Gastrocnemius medialis (tissue), 4 donors: Measurements from ENCODE around the gene PRR36.

Experiments used
- CTCF ChIP-seq, 5 experiments: fragments of 450-650 bp in 3 of 5; fragments of 200-600 bp in 2 of 5; sonication (generic) in 2 of 5; IDR thresholded peaks in 4 of 5; conservative IDR thresholded peaks in 1 of 5; 1 replicate in 4 of 5; 2 replicates in 1 of 5; pipeline ENCODE4 v1.5.1; 2016 to 2019; ENCODE audit warnings: antibody characterized with exemption in 5 of 5, mild to moderate bottlenecking in 3 of 5, moderate library complexity in 3 of 5
- POLR2A ChIP-seq, 2 donors: fragments of 450-650 bp; IDR thresholded peaks; one replicate each; pipeline ENCODE4 v1.6.1; 2017; ENCODE audit warnings: antibody characterized with exemption in 2 of 2, mild to moderate bottlenecking in 2 of 2, moderate library complexity in 2 of 2

- TF ChIP-seq CTCF (IDR thresholded peaks at IDR 0.05 in 4 of 5, conservative IDR thresholded peaks at IDR 0.05 in 1 of 5) (no peak), POLR2A (IDR thresholded peaks at IDR 0.05) (no peak)
Measured at GRCh38 chr19:7905268-7905667, 31.1 kb upstream of the PRR36 start.
